HG03280 (cell line): Measurements from ENCODE around the gene SH2D7.

ENCODE experiments used
- ATAC-seq: cut with Tn5 transposase; IDR thresholded peaks from one replicate; pipeline ENCODE4 v1.9.1; 2021; ENCODE audit warnings: mild to moderate bottlenecking, moderate library complexity; ENCODE audit not compliant: unreplicated experiment

SH2D7 gene

GRCh38 chr15:78059110-78059839 is 33.1 kb upstream of the SH2D7 start:
- no peak for ATAC-seq

DNA sequence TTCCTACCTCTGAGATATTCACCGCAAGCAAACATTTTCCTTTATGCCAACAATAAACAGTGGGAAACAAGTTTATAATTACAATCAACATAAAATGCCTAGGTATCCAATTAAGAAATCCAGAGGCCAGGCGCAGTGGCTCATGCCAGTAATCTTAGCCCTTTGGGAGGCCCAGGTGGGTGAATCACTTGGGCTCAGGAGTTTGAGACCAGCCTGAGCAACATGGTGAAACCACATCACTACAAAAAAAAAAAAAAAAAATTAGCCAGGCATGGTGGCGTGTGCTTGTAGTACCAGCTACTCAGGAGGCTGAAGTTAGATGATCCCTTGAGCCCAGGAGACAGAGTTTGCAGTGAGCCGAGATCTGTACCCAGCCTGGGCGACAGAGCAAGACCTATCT is 32.1 kb upstream of the SH2D7 start:
- ATAC-seq, result no peak

GRCh38 chr15:78061963-78062427 is 30.4 kb upstream of the SH2D7 start:
- ATAC-seq, result no peak

- no peak for ATAC-seq
Observed at GRCh38 chr15:78063217-78063616, 29.1 kb upstream of the SH2D7 start.

- ATAC-seq, result no peak
Observed at GRCh38 chr15:78063970-78064385, 28.4 kb upstream of the SH2D7 start.

GRCh38 chr15:78064544-78064943 is 27.8 kb upstream of the SH2D7 start:
- no peak for ATAC-seq

DNA sequence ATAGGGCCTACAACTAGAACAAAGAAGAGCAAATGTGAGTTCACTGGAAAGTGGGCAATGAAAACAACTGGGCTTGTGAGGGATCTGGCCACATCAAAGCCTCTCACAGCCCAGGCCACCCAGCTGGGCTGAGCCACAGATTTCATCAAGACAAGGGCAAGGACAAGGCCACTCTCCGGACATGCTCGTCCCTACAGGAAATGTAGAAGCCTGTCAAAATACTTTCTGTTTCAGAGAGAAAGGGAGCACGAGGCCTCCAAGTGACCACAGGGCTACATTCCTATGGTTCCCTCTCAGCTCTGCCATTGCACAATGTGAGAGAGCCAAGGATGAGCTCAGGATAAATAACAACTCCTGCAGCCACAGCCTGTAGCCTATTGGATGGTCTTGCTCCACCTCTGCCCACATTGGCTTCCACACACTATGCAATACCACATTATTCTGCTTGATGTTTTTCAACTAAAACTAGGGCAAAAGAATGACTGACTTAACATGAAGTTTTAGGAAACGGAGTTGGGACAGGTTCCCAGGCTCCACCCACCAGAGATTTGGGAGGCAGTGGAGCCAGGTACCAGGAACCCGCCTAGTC is 27.0 kb upstream of the SH2D7 start:
- ATAC-seq, result no peak

GRCh38 chr15:78065973-78066946 is 26.1 kb upstream of the SH2D7 start:
- peak; percentile 54 for ATAC-seq

GRCh38 chr15:78067328-78068228 is 24.8 kb upstream of the SH2D7 start:
- ATAC-seq, result no peak

DNA sequence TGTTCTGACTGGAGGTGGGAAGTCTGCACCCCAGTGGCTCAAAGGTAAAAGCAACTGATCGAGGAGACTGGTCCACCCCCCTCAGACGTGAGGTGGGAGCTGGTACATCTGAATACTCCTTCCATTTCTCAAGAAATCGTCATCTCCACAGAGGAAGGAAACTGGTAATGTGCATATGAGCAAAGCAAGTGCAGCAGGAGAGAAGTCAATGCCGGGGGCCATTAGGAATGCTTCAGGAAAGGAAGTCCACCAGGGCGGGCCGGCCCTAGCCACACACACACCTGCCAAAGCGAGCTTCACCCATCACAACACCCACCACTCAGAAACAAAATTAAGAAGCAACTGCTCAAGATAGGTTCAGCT is 23.3 kb upstream of the SH2D7 start:
- ATAC-seq, result no peak

- no peak for ATAC-seq
Observed at GRCh38 chr15:78069462-78070029, 22.8 kb upstream of the SH2D7 start.

DNA sequence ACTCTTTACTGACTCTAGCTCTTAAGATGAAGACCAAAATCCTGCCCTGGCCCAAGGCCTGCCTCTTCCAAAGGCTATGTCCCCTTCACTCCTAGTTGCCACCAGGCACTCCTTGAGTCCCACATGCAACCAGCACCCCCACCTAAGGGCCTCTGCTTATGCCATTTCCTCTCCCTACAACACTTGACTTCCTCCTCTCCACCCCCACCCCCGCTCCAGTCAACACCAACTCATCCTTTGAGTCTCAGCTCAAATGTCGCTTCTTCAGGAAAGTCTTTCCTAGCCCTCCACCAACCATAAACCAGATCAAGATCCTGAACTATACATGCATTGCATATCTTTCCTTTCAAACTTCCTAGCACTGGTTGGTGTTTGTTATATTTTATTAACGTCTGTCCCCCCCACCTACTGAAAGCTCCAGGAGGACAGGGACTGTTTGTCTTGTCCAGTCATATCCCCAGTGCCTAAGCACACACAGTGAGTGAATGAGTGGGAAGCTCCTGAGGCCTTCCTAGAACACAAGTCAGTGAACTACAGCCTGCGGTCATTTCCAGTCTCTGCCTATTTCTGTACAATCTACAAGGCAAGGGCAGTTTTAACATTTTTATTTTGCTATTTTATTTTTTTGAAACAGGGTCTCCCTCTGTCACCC is 22.2 kb upstream of the SH2D7 start:
- no peak for ATAC-seq

- ATAC-seq, result no peak
Observed at GRCh38 chr15:78071383-78071782, 21.0 kb upstream of the SH2D7 start.

DNA sequence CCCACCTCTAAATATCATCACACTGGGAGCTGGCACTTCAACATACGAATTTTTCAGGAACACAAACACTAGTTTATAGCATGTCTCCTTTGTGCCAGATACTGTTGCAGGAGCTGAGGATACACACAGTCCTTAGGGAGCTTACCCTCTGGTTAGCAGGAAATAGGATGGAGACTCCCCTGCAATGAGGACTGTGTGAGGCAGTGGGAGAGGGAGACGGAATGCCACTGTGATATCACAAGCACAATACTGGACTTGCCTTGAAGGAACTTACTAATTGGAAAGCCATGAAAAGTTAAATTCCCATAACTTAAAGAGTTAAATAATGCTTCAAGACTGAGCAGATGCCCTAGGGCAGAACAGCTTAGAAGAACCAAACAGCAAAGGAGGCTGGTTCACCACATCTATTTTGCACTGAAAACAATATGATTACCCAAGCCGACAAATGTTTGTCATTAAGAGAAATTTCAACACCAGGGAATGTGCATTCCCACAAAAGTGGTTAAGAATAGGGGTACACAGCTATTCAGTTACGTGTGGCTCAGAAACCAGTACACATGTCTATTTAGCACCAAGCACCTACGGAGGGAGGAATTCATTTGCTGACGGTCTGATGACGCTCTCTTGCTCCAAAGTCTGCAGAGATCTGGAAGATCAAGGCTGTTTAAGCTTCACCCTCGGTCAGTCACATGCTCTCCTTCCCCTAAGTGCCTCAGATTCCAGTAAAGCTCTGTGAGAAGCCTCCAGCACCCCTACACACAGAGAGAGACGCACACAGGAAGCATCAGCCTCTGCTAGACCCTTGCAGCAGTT is 20.1 kb upstream of the SH2D7 start:
- no peak for ATAC-seq

DNA sequence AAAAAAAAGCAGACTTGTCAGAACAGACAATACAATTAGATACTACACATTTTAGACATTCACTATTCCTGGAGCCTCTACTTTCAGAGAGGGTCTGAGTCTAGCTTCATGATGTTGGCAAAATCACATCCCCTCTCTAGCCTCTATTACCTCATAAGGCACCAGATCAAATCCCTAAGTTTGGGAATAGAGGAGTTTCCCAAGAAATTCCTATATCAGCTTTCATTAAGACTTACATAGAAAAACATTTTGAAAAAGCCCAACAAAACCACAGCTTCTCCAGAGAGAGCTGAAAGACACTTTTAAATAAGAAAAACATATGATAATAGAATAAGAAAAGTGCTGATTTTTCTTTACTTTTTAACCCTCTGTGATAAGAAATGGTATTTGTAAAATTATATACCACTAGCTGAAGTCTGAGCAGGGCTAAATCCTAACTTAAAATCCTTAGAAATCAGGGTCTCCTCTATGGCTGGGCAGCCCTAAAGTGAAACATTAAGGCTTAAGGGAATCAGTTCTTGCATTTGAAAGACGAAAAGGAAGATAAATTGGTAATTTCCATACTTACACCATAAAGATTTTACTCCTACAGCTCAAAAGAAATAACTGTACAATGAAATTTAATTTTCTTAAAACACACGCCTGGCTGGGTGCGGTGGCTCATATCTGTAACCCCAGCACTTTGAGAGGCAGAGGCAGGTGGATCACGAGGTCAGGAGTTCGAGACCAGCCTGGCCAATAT is 19.1 kb upstream of the SH2D7 start:
- ATAC-seq, result no peak

GRCh38 chr15:78075490-78076230 is 16.7 kb upstream of the SH2D7 start:
- no peak for ATAC-seq

DNA sequence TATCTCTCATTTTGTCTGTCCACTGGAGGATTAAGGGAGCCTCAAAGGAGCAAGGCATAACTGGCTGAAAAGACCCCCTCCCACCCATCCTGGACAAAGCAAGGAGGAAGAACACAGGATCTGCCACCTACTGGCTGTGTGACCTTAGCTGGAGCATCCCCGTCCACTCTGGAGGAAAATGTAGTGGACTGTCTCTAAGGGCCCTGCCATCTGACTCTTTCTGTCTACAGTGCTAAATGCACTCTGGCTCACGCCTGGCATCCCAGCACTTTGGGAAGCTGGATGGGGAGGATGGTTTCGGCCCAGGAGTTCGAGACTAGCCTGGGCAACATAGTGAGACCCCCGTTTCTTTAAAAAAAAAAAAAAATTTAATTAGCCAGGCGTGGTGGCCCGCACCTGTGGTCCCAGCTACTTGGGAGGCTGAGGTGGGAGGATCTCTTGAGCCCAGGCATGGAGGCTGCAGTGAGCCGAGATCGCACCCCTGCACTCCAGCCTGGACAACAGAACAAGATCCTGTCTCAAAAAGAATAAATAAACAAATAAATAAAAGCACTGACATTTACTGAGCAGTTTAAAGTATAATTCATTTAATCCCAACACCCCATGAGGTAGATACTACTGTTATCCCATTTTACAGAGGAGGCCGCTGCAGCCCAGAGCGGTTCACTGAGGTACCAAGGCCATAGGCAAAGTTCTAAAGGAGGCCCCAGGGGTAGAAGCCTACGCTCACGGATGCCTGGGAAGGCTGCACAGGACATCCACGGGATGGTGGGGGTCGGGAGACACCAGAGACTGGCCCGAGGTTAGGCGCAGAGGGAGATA is 15.9 kb upstream of the SH2D7 start:
- ATAC-seq, result peak; percentile 13
